K562 (cell line): Measurements from ENCODE around the gene PPHLN1. TPM values are rescaled to one million over a fixed set of nuclear protein-coding genes. Genes with fewer than 3 reads are reported as not detected.

Experiments
- ATAC-seq: fragments of 200-7000 bp; cut with Tn5 transposase; 3 replicates; pipeline ENCODE4 v1.9.1; 2020; ENCODE audit warnings: moderate library complexity
- BruUV-seq: library from RNA; stranded (reverse); fragments of 400-500 nt; replicated peaks from 2 replicates; lab custom pipeline; 2021; lab: Mats Ljungman, UMichigan
- CTCF ChIA-PET: fragments of 300-600 bp; formaldehyde crosslinking; extraction: SDS; loops from one replicate; lab custom pipeline; 2021; ENCODE audit warnings: low intra/inter-chr PET ratio; lab: Yijun Ruan, JAX
- POLR2A ChIA-PET: fragments of 300-600, 350-650 bp; sonication (Branson Sonifier 250); formaldehyde crosslinking; extraction: SDS; loops from one replicate; lab custom pipeline; 2021; ENCODE audit warnings: antibody characterized with exemption, inconsistent platforms; lab: Yijun Ruan, JAX
- DNase-seq, 4 experiments: peaks; one replicate each; pipeline versions ENCODE4 v3.0.0 to v3.0.0-alpha.2; 2011 to 2018; ENCODE audit warnings: low spot score in 3 of 4, mixed read lengths in 3 of 4; ENCODE audit errors: extremely low read depth in 1 of 4
- FAIRE-seq: peaks from 2 replicates; lab custom pipeline; 2011; peaks lifted over from hg19 to GRCh38; lab: Jason Lieb, UNC
- H2AFZ ChIP-seq: 2 replicates; pipeline ENCODE4 v1.6.0; 2011; ENCODE audit warnings: low read depth, low read length, control low read depth, inconsistent platforms
- H3K27ac ChIP-seq: fragments of 200-600 bp; 3 replicates; pipeline ENCODE4 v1.8.0; 2011; ENCODE audit warnings: low read depth, mild to moderate bottlenecking, control low read depth, inconsistent platforms, low read length, moderate library complexity, mixed read lengths; ENCODE audit errors: extremely low read depth
- H3K27me3 ChIP-seq, 2 experiments: fragments of 300-600 bp in 1 of 2; 2 replicates in 1 of 2; 3 replicates in 1 of 2; pipeline versions ENCODE4 v1.6.0 to v1.8.0; 2011; ENCODE audit warnings: inconsistent platforms in 2 of 2, low read length in 2 of 2, mild to moderate bottlenecking in 1 of 2, mixed read lengths in 1 of 2, moderate library complexity in 1 of 2; ENCODE audit not compliant: control insufficient read depth in 2 of 2, insufficient read depth in 2 of 2
- H3K36me3 ChIP-seq: fragments of 300-600 bp; 3 replicates; pipeline ENCODE4 v1.8.0; 2011; ENCODE audit warnings: mild to moderate bottlenecking, low read length, inconsistent platforms; ENCODE audit not compliant: control insufficient read depth, insufficient read depth
- H3K4me1 ChIP-seq, 2 experiments: fragments of 200-600 bp in 1 of 2; replicated peaks in 1 of 2; 2 replicates in 1 of 2; 3 replicates in 1 of 2; pipeline versions ENCODE4 v1.5.1 to v1.8.0; 2011; ENCODE audit warnings: inconsistent platforms in 2 of 2, low read length in 2 of 2, mild to moderate bottlenecking in 1 of 2, mixed read lengths in 1 of 2, moderate library complexity in 1 of 2; ENCODE audit not compliant: control insufficient read depth in 2 of 2, insufficient read depth in 2 of 2
- H3K4me2 ChIP-seq: 2 replicates; pipeline ENCODE4 v1.6.1; 2011; ENCODE audit warnings: low read length, control low read depth, inconsistent platforms, mixed read lengths; ENCODE audit not compliant: insufficient read depth
- H3K4me3 ChIP-seq: fragments of 200-600 bp; sonication (generic), shearing (Covaris generic); 2 replicates; pipeline ENCODE4 v1.5.1; 2016; ENCODE audit warnings: control low read depth, inconsistent platforms
- H3K79me2 ChIP-seq: fragments of 200-600 bp; 3 replicates; pipeline ENCODE4 v1.8.0; 2011; ENCODE audit warnings: low read length, inconsistent platforms; ENCODE audit not compliant: control insufficient read depth, insufficient read depth
- H3K9ac ChIP-seq, 2 experiments: 2 replicates each; pipeline versions ENCODE4 v1.6.0 to v1.6.1; 2011; ENCODE audit warnings: low read depth in 2 of 2, low read length in 2 of 2, control low read depth in 1 of 2, inconsistent platforms in 1 of 2, mild to moderate bottlenecking in 1 of 2, mixed read lengths in 1 of 2; ENCODE audit not compliant: insufficient read depth in 1 of 2
- H3K9me1 ChIP-seq: one replicate; pipeline ENCODE4 v1.6.0; 2011; ENCODE audit warnings: inconsistent platforms, mild to moderate bottlenecking, low read length, moderate library complexity; ENCODE audit not compliant: control insufficient read depth, insufficient read depth
- H3K9me3 ChIP-seq: replicated peaks from 2 replicates; pipeline ENCODE4 v1.5.1; 2011; ENCODE audit warnings: low read depth, low read length, inconsistent platforms; ENCODE audit not compliant: control insufficient read depth, insufficient read depth
- H4K20me1 ChIP-seq: replicated peaks from 2 replicates; pipeline ENCODE4 v1.6.1; 2011; ENCODE audit warnings: low read length, inconsistent platforms, mixed read lengths; ENCODE audit not compliant: control insufficient read depth, insufficient read depth
- CBFB ChIP-seq: sonication (generic); formaldehyde crosslinking; IDR thresholded peaks from 2 replicates; pipeline ENCODE4 v1.4.0; 2020; ENCODE audit warnings: mild to moderate bottlenecking, missing genetic modification reagents
- CHD7 ChIP-seq: fragments of 200-600 bp; sonication (generic); IDR thresholded peaks from one replicate; pipeline ENCODE4 v1.6.1; 2012; ENCODE audit warnings: mild to moderate bottlenecking, low read depth, low read length, inconsistent platforms
- FOXP1 ChIP-seq: sonication (generic); formaldehyde crosslinking; IDR thresholded peaks from 2 replicates; pipeline ENCODE4 v1.8.0; 2022; ENCODE audit warnings: mild to moderate bottlenecking, missing genetic modification reagents
- KHSRP ChIP-seq: fragments of 450-650 bp; IDR thresholded peaks from 2 replicates; pipeline ENCODE4 v1.6.1; 2017
- NR1H2 ChIP-seq: sonication (generic); formaldehyde crosslinking; IDR thresholded peaks from 2 replicates; pipeline ENCODE4 v1.4.0; 2020; ENCODE audit warnings: mild to moderate bottlenecking, missing genetic modification reagents
- SRSF7 ChIP-seq: fragments of 200-400 bp; formaldehyde crosslinking; optimal IDR thresholded peaks from 2 replicates; pipeline ENCODE3; 2017; ENCODE audit warnings: mild to moderate bottlenecking, low read depth, low read length
- SUPT5H ChIP-seq: fragments of 450-650 bp; IDR thresholded peaks from 2 replicates; pipeline ENCODE4 v1.6.1; 2016
- ZBTB9 ChIP-seq: fragments of 450-650 bp; formaldehyde crosslinking; IDR thresholded peaks from 2 replicates; pipeline ENCODE4 v1.4.0; 2020; ENCODE audit warnings: mild to moderate bottlenecking, moderate library complexity
- ZNF311 ChIP-seq: fragments of 250-450 bp; sonication (Bioruptor Pico); IDR thresholded peaks from 2 replicates; pipeline ENCODE4 v1.4.0; 2020; ENCODE audit warnings: mild to moderate bottlenecking, moderate library complexity
- WGBS: fragments of 100-300 bp; shearing (Covaris generic); methylation state at CpG from one replicate; pipeline ENCODE4 v1.1.6; 2016; ENCODE audit warnings: low coverage, mixed read lengths; ENCODE audit not compliant: insufficient coverage; ENCODE audit errors: missing lambda C conversion rate; 5-methylcytosine and 5-hydroxymethylcytosine counted together
- in situ Hi-C: fragments of 300-500 bp; cut with MboI; formaldehyde crosslinking; loops from 4 replicates; pipeline ENCODE4 v1.15.0; 2018; ENCODE audit warnings: inconsistent platforms, mixed read lengths
- intact Hi-C: fragments of 100-400 bp; cut with micrococcal nuclease; formaldehyde crosslinking; loops from 2 replicates; pipeline ENCODE4 v1.14.2; 2022
- polyA plus RNA-seq, 8 experiments: library from polyadenylated mRNA; depleted of rRNA in 4 of 8; stranded (reverse) in 5 of 8; unstranded in 3 of 8; fragments of >200 nt; fragmentation: Nextera tagmentation in 2 of 8; fragmentation: Illumina TruSeq in 1 of 8; extraction: Ambion mirVana in 2 of 8; extraction: Trizol in 1 of 8; gene quantifications; 2 replicates each; pipeline versions ENCODE4 v1.2.1 to v1.2.3, GENCODE V29; 2011 to 2014; ENCODE audit warnings: inconsistent platforms in 1 of 8, missing spikeins in 1 of 8
- total RNA-seq, 7 experiments: library from RNA; depleted of rRNA in 6 of 7; stranded (reverse); fragments of >200 nt in 6 of 7; fragmentation: Illumina TruSeq in 2 of 7; extraction: Trizol in 2 of 7; gene quantifications; 2 replicates each; pipeline versions ENCODE4 v1.2.1 to v1.2.3, GENCODE V29; 2011 to 2021; ENCODE audit warnings: low replicate concordance in 1 of 7

PPHLN1 gene
- total and polyA plus RNA-seq, 9 of the 15 experiments (the other 6 are each of a cell fraction or from before 2014, with no cell fraction given) = 66.3 to 112 (median 93.6) TPM

GRCh38 chr12:42361909-42362646 lies 36.1 kb downstream of the PPHLN1 start:
- peaks cover 12% of the 10 kb centered on the region; the same call in 2 of the 3 replicates for H3K36me3 ChIP-seq
- no peak overlapping the region for H3K4me3 ChIP-seq
- ChIA-PET CTCF (no interaction called here), POLR2A (no interaction called here)
- H3K9me1 ChIP-seq = no peaks in the 10 kb centered on the region
- no peak overlapping the region for H2AFZ ChIP-seq
- intact Hi-C loops = no loop called here
- H3K9ac ChIP-seq = no peak overlapping the region
- H3K4me1 ChIP-seq = peaks cover 7 to 11% of the 10 kb centered on the region in 2 experiments; a peak in 3 of 5 replicates
- FAIRE-seq = no peak
- no peaks in the 10 kb centered on the region for H3K27me3 ChIP-seq
- no peak for DNase-seq
- 0 out of 3 replicates have a peak, but pooled peaks cover 2% of the 10 kb centered on the region for H3K79me2 ChIP-seq
- H3K4me2 ChIP-seq = no peak overlapping the region
- WGBS = 38% methylated on average over 4 of the region's 4 CpGs
- no peak overlapping the region for H3K27ac ChIP-seq
- no peaks in the 10 kb centered on the region for H3K9me3 ChIP-seq
- no peak for ATAC-seq
- no TSS peak for BruUV-seq
- no peaks in the 10 kb centered on the region for H4K20me1 ChIP-seq
- in situ Hi-C loops = no loop called here
- no peak for TF ChIP-seq NR1H2
- no peak for TF ChIP-seq SRSF7
- no peak for TF ChIP-seq CBFB (CRISPR knock-in tag)
- no peak for TF ChIP-seq FOXP1
- TF ChIP-seq ZBTB9 = no peak
- no peak for TF ChIP-seq SUPT5H
- TF ChIP-seq KHSRP = no peak
- TF ChIP-seq ZNF311 (CRISPR knock-in tag) = no peak
- TF ChIP-seq CHD7 = no peak
